Fibroblast of lung (primary cell): Measurements from ENCODE around the gene TSHZ2.

Experiments used
- CTCF ChIP-seq, 2 donors: IDR thresholded peaks in 1 of 2; conservative IDR thresholded peaks in 1 of 2; 1 replicate in 1 of 2; 2 replicates in 1 of 2; pipeline ENCODE4 v1.5.1; 2011 to 2012; ENCODE audit warnings: low read length in 2 of 2, control low read depth in 1 of 2, inconsistent platforms in 1 of 2, low read depth in 1 of 2, mild to moderate bottlenecking in 1 of 2
- EZH2 ChIP-seq: IDR thresholded peaks from 2 replicates; pipeline ENCODE4 v1.5.1; 2012; ENCODE audit warnings: low read length, control low read depth, mild to moderate bottlenecking; ENCODE audit errors: missing control alignments

- TF ChIP-seq EZH2 (no peak), CTCF (conservative IDR thresholded peaks at IDR 0.05 in 1 of 2, IDR thresholded peaks at IDR 0.05 in 1 of 2; ENCODE audit: low read depth in 1 of 2, low read length in 2 of 2) (no peak)
These were observed 476.7 kb downstream of the TSHZ2 start for GRCh38 chr20:53448875-53449274.
